ENCODE measurements around the gene WARS2.

WARS2 gene

GRCh38 chr1:119046429-119046784, 94.0 kb downstream of the WARS2 start:
- intact Hi-C loops (cut with DNase I) = no loop called here
- DNase-seq = no peak

- intact Hi-C loops (cut with DNase I) = no loop called here
- no peak for DNase-seq
Observed at GRCh38 chr1:119045096-119045746, 95.2 kb downstream of the WARS2 start.

GRCh38 chr1:119040906-119041305, 99.5 kb downstream of the WARS2 start:
- no peak for DNase-seq

GRCh38 chr1:119040489-119040888, 100.0 kb downstream of the WARS2 start:
- intact Hi-C loops (cut with DNase I) = no loop called here
- no peak for DNase-seq

More at GRCh38 chr1:119040906-119041305, 99.5 kb downstream of the WARS2 start:
- intact Hi-C loops (cut with DNase I) = no loop called here

- intact Hi-C loops (cut with DNase I) = no loop called here
- no peak for DNase-seq
Observed at GRCh38 chr1:119038363-119038762, 102.1 kb downstream of the WARS2 start.

GRCh38 chr1:119034359-119034758, 106.1 kb downstream of the WARS2 start:
- intact Hi-C loops (cut with DNase I) = no loop called here
- no peak for DNase-seq

GRCh38 chr1:119032986-119033385, 107.5 kb downstream of the WARS2 start:
- no peak for DNase-seq
- intact Hi-C loops (cut with DNase I) = no loop called here

GRCh38 chr1:119027759-119028158, 112.7 kb downstream of the WARS2 start:
- intact Hi-C loops (cut with DNase I) = no loop called here

GRCh38 chr1:119026956-119027355, 113.5 kb downstream of the WARS2 start:
- DNase-seq = no peak
- intact Hi-C loops (cut with DNase I) = no loop called here

More at GRCh38 chr1:119027759-119028158, 112.7 kb downstream of the WARS2 start:
- no peak for DNase-seq

- intact Hi-C loops (cut with DNase I) = no loop called here
- DNase-seq = no peak
Observed at GRCh38 chr1:119015547-119015946, 124.9 kb downstream of the WARS2 start.

GRCh38 chr1:119012383-119012782, 128.1 kb downstream of the WARS2 start:
- intact Hi-C loops (cut with DNase I) = no loop called here
- DNase-seq = no peak

GRCh38 chr1:119011706-119012105, 128.7 kb downstream of the WARS2 start:
- no peak for DNase-seq

GRCh38 chr1:119011116-119011515, 129.3 kb downstream of the WARS2 start:
- DNase-seq = no peak
- intact Hi-C loops (cut with DNase I) = no loop called here

More at GRCh38 chr1:119011706-119012105, 128.7 kb downstream of the WARS2 start:
- intact Hi-C loops (cut with DNase I) = no loop called here

GRCh38 chr1:119010201-119010600, 130.3 kb downstream of the WARS2 start:
- DNase-seq = no peak
- intact Hi-C loops (cut with DNase I) = no loop called here

GRCh38 chr1:119009312-119009655, 131.2 kb downstream of the WARS2 start:
- no peak for DNase-seq
- intact Hi-C loops (cut with DNase I) = no loop called here

GRCh38 chr1:119008483-119009311, 131.8 kb downstream of the WARS2 start:
- intact Hi-C loops (cut with DNase I) = no loop called here
- peak in 18 of 42 donors; percentile 20 to 66 (median 46) for DNase-seq

GRCh38 chr1:119007670-119008482, 132.6 kb downstream of the WARS2 start:
- no peak for DNase-seq
- intact Hi-C loops (cut with DNase I) = no loop called here

- intact Hi-C loops (cut with DNase I) = no loop called here
- peak in 1 of 42 donors; percentile 35 for DNase-seq
Observed at GRCh38 chr1:119007339-119007669, 133.1 kb downstream of the WARS2 start.

- no peak for DNase-seq
- intact Hi-C loops (cut with DNase I) = no loop called here
Observed at GRCh38 chr1:119006406-119007279, 133.8 kb downstream of the WARS2 start.
